Measurements from ENCODE around the gene TP53RK.
A peak's percentile ranks its signal among the peaks of the same experiment; 100 is the strongest.
"Not testable (repeated sequence)": the region's sequence is repeated elsewhere in the genome, so short reads cannot be mapped to it uniquely, and the experiment has no call there.

TP53RK gene

DNA sequence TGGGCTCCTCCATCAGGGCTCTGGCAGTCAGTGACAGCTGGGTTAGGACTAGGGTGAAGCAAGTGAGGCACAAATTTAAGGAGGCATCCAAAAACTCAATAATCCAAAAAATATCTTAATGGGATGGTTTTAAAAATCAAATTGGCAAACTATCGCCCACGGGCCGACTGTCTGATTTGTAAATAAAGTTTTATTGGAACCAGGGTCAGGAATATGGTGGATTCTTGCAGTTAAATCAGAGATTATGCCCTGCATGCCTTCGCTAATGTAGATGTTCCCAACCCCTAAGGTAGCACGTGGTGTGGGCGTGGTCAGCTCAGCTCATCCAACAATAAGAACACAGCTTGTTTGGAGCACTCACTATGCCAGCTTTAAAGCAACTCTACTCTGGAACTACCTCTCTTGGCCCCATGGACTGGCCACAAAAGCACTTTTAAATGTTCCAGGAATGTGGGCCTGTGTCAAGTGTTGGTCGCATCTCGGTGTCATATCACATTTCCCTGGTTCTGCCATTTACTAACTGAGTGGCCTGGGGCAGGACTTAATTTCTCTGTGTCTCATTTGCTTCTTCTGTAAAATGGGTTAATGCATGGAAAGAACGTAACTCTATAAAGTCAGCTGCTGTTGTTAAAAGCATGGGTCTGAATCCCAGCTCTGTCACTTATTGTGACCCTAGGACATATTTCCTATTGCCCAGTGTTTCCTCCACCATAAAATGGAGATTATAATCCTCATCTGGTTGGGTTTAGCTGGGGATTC, 7.0 kb downstream of the TP53RK start:
- no peak for DNase-seq

DNA sequence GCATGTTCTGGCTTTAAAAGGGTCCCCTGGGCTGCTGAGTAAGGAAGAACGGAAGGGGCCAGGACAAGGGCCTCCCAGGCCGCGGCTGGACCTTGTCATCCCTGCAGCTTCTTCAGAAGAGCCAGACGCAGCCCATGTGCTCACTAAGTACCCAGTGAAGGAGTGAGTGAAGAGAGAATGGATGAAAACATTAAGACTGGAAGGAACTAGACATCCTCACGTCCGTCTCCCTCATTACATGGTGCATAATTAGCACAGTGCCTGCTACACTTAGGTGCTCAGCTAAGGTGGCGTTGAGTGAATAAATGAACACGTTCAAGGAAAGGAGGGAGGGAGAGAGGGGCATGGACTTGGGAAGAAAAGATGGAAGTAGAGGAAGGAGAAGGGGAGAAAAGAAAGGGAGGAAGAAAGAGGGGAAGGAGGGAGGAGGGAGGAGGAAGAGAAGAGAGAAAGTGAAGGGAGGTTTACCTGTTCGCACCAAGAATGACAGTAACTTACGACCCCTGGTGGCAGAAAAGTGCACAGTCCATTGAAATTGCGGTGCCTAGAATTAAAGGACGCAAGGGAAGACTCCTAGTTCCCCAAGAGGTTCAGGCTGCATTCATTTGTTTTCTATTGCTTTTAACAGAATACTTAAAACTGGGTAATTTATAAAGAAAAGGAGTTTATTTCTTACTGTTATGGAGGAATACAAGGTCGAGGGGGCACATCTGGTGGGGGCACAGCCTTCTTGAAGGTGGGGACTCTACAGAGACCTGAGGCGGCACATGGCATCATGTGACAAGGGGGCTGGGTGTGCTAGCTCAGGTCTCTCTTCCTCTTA, 8.0 kb downstream of the TP53RK start:
- peak; percentile 45 to 63 for DNase-seq

DNA sequence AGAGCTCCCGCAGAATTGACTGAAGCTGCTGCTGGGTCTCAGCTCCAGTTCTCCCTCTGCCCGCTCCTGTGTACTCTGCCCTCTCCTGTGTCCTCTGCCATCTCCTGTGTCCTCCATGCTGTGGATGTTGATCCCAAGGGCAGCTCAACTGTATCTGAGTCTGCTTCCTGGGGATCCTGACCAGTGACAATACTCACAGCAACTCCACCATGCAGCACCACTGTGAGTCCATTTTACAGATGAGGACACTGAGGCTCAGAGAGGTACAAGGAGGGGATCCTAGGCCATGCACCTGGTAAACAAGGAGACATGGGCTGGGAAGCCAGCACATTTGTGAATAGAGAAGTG, 8.6 kb downstream of the TP53RK start:
- no peak for DNase-seq

DNA sequence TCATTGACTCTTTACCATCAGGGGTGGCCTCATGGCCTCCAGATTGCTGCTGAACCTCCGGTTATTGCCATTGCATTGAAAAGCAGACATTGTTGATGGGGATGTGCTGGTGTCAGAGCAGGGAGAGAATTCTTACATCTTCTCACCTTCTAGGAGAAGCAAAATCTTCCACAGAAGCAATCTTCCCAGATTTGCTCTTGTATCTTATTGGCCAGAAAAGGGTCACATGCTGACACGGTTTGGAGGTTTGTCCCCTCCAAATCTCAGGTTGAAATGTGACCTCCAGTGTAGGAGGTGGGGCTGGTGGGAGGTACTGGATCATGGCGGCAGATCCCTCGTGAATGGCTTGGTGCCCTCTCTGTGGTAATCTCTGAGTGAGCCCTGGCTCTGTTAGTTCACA, 10.7 kb downstream of the TP53RK start:
- DNase-seq: no peak

DNA sequence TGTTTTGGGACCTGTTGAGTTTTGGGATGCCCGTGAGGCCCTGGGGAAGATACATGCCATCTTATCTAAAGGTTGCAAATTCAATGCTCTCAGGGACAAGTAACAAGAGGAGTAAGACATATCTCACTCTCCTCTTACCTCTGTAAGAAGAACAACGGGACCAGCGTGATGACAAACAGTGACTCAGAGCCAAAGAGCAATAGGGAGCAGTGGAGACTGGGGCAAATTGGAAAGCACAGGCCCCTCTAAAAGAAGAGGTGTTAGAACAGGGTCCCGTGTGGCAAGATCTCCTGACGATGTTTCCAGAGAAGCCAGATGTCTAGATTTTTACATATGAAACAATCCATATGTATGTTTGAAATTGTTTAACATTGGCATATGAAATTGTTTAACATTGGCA, 11.6 kb downstream of the TP53RK start:
- no peak for DNase-seq

DNA sequence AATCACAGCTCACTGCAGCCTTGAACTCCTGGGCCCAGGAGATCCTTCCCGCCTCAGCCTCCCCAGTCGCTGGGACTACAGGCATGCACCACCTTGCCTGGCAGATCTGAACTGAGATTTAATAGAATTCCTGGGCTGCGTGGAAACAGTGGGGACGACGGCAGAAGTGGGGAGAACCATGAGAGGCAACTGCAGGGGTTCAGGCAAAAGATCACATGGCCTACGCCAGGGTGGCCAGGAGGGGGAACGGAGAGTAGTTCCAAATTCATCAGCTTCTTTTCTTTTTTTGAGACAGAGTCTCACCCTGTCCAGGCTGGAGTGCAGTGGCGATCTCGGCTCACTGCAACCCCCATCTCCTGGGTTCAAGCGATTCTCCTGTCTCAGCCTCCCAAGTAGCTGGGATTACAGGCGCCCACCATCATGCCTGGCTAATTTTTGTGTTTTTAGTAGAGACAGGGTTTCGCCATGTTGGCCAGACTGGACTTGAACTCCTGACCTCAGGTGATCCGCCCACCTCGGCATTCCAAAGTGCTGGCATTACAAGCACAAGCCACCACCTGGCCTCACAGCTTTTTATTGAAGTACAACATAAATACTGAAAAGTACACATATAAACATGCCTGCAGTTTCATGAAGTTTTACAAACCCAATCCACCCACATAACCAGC, 12.5 kb downstream of the TP53RK start:
- not testable (repeated sequence) for DNase-seq

DNA sequence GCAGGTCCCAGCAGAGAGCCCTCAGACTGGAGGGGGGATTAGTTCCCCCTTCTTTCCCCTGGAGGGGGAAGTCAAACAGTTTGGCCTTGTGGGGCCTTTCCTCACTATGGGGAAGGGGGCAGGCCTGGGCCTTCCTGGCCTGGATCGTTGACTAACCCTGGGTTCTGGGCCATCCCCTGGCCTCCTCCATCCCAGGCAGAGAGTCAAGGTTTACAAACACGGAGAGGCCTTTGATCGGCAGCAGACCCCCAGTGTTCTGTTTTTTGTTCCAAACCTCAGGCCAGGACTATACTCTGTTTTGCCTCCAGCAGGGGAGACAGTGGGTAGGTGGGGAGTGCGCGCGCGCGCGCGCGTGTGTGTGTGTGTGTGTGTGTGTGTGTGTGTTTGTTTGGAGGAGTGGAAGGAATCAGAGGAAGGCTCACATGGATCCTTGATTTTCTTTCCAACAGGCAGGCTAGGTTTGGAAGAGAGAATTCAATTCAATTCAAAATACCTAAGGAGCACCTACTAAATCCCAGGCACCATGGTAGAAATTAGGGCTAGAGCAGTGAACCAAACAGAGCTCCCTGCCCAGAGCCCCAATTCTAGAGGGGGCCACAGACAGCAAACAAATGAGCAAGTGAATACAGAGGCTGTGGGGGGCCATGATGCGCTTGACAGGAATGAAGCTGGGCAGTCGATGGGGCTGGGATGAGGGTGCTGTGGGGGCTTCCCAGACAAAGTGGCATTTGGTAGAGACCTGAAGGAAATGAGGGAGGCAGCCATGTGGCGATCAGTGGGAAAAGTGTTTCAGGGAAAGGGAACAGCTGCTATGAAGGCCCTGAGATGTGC, 14.8 kb downstream of the TP53RK start:
- DNase-seq: no peak

DNA sequence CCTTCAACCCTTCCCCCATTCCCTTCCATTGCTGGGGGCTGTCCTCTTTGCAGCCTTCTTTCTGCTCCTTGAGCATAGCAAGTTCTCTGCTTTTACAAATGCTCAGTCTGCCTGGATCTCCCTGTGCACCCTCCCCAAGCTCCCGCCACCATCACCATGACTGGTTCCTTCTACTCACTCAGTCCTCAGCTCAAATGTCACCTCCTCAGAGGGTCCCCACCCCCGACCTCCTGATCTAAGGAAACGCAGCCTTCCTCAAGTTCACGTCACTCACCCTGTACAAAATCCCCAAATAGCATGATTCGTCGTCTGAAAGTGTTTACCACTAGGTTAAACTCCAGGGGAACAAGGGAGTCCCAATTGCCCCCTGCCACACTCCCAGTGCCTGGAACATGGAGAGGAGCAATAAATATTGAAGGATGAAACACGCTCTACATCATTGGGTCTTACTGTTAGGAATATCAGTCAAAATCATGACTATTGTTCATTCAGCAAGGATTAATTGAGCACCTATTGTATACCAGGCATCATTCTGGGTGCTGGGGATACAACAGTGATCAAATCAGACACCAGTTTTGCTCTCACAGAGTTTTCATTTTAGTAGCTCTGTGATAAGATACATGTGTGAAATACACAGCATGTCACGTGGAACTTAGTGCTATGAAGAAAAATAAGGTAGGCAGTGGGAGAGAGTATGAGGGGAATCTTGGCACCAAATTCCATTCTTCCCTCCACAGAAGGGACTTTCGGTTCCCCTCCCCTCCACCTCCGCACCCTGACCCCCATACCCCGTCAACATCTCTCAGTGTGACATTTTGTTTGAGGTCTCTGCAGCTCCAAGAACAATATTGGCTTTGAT, 15.6 kb downstream of the TP53RK start:
- DNase-seq: no peak

DNA sequence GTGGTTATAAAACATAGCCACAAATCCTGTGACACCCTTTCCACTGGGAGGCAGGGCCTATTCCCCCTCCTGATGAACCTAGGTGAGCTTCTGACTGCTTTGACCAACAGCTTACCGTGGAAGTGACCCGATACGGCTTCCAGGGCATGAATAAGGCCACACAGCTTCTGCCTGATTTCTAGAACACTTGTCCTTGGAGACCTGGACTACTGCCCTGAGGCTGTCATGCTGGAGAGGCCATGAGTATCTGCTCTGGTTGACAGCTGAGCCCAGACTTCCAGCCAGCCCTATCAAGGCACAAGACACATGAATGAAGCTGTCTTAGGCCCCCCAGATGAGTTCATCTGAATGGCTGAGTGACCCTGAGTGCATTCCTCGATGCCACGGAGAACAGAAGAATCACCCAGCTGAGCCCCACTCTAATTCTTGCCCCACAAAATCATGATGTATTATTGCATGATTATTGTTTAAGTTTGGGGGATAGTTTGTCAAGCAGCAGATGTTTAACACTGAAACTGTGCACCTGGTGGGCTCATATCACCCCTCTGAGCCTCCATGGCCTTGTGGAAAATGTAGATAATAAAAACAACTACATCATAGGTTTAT, 16.6 kb downstream of the TP53RK start:
- no peak for DNase-seq

DNA sequence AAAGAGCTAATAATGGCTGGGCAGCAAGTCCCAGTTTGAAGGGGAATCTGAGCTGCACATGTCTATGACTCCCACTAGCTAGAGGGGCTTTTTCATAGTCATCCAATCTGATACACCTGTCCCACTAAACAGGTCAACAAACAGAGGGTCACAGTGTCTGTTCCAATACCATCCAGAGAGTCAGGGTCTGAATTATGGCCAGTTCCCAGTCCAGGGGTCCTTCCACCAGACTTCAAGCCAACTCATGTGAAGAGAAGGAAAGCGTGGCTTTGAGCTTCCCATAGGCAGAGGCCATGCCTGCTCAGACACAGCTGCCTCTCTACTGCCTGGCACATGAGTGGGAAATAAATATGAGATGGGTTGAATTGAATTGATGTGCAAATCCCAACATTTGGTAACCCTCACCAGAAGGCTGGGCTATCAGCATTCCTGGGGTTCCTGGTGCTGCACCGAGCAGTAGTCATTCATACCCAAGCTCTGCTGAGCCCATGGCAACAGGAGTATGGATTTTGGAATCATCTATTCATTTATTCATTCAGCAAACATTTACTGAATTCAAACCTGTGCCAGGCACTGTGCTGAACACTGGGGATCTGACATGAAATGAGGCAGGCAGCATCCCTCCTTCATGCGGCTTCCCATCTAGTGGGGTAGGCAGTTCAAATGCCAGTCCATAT, 17.2 kb downstream of the TP53RK start:
- DNase-seq: no peak

DNA sequence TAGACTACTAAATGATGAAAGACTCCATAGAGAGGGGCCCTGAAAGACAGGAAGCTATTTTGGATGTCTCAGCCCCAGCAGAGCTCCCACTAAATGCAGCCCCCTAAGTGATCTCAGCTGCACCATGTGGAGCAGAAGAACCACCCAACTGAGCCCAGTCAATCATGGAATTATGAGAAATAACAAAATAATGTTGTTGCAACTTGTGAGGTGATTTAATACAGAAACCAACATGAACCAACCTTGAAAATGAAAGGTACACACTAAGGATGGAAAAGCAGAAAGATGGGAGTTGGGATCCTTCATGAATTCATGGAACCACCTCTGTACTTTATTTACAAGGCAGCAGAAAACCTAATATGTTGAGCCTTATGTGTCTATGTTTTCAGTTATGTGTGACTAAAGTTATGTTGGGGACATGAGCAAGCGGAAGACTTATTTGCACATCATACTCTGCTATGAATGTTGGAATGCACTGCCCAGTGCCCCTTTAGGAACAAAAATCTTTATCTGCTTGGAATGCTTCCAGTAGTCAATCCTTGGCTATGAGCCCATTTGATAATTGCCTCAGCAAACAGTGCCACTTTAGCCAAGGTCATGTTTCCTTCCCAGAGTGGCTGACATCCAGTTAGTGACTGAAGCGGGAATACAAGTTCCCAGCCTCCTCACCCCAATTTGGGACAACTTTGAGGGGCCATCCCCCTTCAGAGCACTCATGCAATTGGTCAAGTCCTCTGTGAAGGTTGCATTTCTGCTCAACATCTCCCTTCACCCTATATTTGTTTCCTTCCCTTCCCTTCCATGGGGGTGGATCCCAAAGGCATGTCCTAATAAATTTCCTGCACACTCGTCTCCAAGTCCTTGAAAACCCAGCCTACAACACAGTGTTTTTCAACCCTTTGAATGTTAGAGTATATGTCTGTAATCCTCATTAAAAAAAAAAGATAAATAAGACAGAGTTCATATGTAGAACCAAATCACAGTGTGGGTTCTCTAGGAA, 18.4 kb downstream of the TP53RK start:
- no peak for DNase-seq

DNA sequence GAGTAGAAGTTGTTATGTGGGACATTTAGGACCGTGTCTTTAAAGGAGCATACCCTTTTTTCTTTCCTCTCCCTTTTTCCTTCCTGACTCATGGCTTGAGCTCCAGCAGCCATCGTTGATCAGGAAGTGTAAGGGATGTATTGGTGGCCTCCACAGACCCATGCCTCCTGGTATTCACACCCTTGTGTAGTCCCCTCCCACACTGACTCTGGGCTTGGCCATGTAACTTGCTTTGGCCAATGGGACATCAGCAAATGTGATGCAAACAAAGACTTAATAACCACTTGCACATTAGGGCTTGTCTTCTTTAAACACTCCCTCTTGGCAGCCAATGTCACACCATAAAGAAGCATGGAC, 19.0 kb downstream of the TP53RK start:
- DNase-seq: no peak

DNA sequence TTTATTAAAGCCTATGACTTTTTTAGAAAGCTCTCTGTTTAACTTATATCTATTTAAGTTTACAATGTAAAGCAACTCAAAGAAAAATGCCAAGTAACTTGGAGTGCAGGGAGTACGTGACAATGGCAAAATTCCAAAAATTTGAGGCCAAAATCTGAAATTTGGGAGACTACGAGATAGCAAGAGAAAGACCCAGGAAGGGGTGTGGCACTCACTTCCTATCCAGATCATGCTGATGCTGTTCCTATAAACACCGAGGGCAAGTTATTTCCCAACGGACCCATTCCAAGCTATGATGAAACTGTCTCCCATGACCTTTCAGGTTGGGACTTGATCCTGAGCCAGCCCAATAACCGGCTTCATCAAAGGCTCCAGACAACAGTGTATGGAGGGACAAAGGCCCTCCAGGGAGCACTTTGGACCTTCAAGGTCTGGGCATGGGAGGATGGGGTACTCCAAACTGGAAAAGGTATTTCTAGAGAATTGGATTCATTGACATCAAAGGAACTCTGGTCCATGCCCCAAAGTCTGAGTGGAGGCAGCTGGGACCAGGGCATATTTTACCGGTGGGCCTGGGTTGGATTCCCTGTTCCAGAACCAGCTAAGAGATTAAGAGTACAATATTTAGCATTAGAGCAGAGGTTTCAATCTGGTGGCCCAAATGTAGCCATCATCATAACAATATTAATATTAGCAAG, 22.3 kb downstream of the TP53RK start:
- no peak for DNase-seq

DNA sequence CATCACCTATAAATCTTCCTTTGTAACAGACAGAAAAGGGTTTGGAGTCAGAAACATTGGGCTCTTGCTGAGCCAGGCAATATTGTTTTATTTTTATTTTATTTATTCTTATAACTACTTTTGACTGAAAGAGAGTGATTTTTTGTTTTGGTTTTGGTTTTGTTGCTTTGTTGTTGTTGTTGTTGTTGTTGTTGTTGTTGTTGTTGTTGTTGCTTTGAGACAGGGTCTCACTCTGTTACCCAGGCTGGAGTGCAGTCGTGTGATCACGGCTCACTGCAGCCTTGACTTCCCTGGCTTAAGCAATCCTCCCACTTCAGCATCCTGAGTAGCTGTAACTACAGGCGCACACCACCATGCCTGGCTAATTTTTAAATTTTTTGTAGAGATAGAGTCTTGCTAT, 22.9 kb downstream of the TP53RK start:
- DNase-seq: no peak

DNA sequence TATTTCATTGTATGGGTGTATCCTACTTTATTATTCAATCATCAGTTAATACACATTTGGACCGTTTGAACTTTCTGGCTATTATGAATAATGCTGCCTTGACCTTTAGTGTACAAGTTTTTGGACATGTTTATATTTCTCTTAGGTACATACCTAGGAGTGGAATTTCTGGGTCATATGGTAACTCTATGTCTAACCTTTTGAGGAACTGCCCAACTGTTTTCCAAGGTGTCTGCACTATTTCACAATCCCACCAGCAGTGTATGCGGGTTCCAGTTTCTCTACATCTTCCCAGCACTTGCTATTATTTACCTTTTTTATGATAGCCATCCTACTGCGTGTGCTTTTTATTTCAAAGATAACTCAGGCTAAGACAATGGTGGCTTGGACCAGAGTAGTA, 23.6 kb downstream of the TP53RK start:
- DNase-seq: no peak

DNA sequence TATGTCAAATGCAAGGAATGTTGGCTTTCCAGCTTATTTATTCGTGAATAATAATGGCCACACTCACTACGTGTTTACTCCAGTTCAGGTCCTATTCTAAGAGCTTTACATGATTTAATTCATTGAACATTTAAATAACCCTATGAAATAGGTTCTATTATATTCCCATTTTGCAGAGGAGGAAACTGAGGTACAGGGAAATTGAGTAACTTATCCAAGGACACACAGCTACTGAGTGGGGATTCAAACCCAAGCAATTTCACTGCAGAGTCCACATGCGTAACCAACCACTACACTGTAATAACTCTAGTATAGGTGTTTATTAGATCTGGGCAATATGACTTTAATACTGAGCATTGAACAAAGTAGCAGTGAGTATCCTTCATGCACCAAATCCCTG, 25.7 kb downstream of the TP53RK start:
- DNase-seq: no peak

DNA sequence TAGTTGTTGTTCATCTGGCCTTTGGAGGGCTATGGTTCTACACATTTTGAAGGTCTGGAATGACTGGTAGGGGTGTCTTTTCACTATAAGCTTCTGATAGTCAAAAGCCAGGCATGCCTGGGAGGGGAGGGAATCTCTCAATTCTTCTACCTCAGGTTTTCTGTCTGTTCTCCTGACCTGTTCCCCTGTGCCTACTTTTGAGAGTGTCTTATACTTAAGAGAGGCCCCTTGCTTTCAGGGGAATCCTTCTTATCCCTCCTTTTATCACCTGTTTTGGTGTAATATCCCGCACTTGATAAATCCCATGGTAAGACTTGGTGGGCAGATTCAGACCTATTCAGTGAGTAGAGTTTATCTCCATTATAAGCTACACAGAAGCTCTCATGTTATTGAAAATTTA, 27.6 kb downstream of the TP53RK start:
- no peak for DNase-seq

DNA sequence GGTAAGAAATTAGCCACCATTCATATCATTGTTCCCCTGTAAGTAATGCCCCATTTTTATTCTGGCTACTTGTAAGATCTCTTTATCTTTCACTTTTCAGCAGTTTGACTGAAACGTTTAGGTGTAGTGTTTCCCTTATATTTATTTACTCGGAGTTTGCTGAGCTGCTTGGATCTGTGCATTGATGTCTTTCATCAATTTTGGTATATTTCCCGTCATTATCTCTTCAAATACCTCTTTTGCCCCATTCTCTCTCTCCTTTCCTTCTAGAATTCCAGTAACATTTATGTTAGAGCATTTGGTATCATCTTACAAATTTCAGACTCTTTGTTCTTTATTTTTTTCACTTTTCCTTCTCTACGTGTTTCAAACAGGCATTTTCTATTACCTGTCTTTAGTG, 28.8 kb downstream of the TP53RK start:
- DNase-seq: no peak

DNA sequence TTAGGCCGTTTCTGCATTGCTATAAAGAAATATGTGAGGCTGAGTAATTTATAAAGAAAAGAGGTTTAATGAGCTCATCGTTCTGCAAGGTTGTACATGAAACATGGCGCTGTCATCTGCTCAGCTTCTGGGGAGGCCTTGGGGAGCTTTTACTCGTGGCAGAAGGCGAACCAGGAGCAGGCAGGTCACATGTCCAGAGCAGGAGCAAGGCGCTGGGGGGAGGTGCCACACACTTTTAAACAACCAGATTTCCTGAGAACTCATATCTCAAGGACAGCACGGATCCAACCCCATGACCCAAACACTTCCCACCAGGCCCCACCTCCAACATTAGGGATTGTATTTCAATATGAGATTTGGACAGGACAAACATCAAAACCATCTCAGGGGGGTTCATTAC, 31.6 kb downstream of the TP53RK start:
- DNase-seq: no peak
